Kidney tubule cell (primary cell): ENCODE data around the gene PPP3R1.

Experiments used
- DNase-seq: peaks from one replicate; pipeline ENCODE4 v3.0.0-alpha.2; 2018; ENCODE audit warnings: low spot score

PPP3R1 gene

GRCh38 chr2:68252400-68253218, at the start of gene PPP3R1:
Gene PPP3R1 (minus strand): TSS chr2:68252532. CDS start chr2:68252127, 405 bp downstream.
- DNase-seq, result peak; percentile 98

- DNase-seq, result no peak
Observed at GRCh38 chr2:68295516-68295915, 43.2 kb upstream of the PPP3R1 start.

- DNase-seq, result no peak
Observed at GRCh38 chr2:68294913-68295312, 42.6 kb upstream of the PPP3R1 start.

- no peak for DNase-seq
Observed at GRCh38 chr2:68294187-68294586, 41.9 kb upstream of the PPP3R1 start.

GRCh38 chr2:68293755-68294154, 41.4 kb upstream of the PPP3R1 start:
- no peak for DNase-seq

- no peak for DNase-seq
Observed at GRCh38 chr2:68293024-68293423, 40.7 kb upstream of the PPP3R1 start.

GRCh38 chr2:68292108-68292710, 39.9 kb upstream of the PPP3R1 start:
- DNase-seq, result peak; percentile 31

GRCh38 chr2:68291314-68291713, 39.0 kb upstream of the PPP3R1 start:
- DNase-seq, result no peak

- DNase-seq, result no peak
Observed at GRCh38 chr2:68290901-68291300, 38.6 kb upstream of the PPP3R1 start.

- DNase-seq, result peak; percentile 16
Observed at GRCh38 chr2:68287580-68288441, 35.5 kb upstream of the PPP3R1 start.

GRCh38 chr2:68284896-68285295, 32.6 kb upstream of the PPP3R1 start:
- DNase-seq, result no peak

GRCh38 chr2:68283419-68283812, 31.1 kb upstream of the PPP3R1 start:
- no peak for DNase-seq

GRCh38 chr2:68282811-68283418, 30.6 kb upstream of the PPP3R1 start:
- peak; percentile 61 for DNase-seq

GRCh38 chr2:68280796-68281195, 28.5 kb upstream of the PPP3R1 start:
- DNase-seq, result no peak

GRCh38 chr2:68280348-68280747, 28.0 kb upstream of the PPP3R1 start:
- no peak for DNase-seq

GRCh38 chr2:68279691-68280090, 27.4 kb upstream of the PPP3R1 start:
- no peak for DNase-seq

GRCh38 chr2:68278169-68278568, 25.8 kb upstream of the PPP3R1 start:
- DNase-seq, result no peak

GRCh38 chr2:68274022-68274421, 21.7 kb upstream of the PPP3R1 start:
- no peak for DNase-seq

- no peak for DNase-seq
Observed at GRCh38 chr2:68272246-68272994, 20.1 kb upstream of the PPP3R1 start.

GRCh38 chr2:68266655-68267054, 14.3 kb upstream of the PPP3R1 start:
- DNase-seq, result no peak

- no peak for DNase-seq
Observed at GRCh38 chr2:68263632-68264031, 11.3 kb upstream of the PPP3R1 start.

GRCh38 chr2:68258851-68259250, 6.5 kb upstream of the PPP3R1 start:
- no peak for DNase-seq
